HG03039 (cell line): ENCODE data around the gene ARHGAP26.

Experiments
- ATAC-seq: cut with Tn5 transposase; IDR thresholded peaks from one replicate; pipeline ENCODE4 v1.9.1; 2021; ENCODE audit warnings: mild to moderate bottlenecking, moderate library complexity; ENCODE audit not compliant: unreplicated experiment

Gene ARHGAP26

GRCh38 chr5:143002459-143003327 is 232.5 kb downstream of the ARHGAP26 start:
- peak; percentile 64 for ATAC-seq

GRCh38 chr5:143003328-143003636 is 233.1 kb downstream of the ARHGAP26 start:
- ATAC-seq, result no peak

GRCh38 chr5:143004361-143005145 is 234.4 kb downstream of the ARHGAP26 start:
- ATAC-seq, result no peak

GRCh38 chr5:143006501-143006900 is 236.3 kb downstream of the ARHGAP26 start:
- no peak for ATAC-seq

- no peak for ATAC-seq
Measured at GRCh38 chr5:143008032-143008431, 237.9 kb downstream of the ARHGAP26 start.

- peak; percentile 66 for ATAC-seq
Measured at GRCh38 chr5:143008809-143009521, 238.8 kb downstream of the ARHGAP26 start.

- ATAC-seq, result no peak
Measured at GRCh38 chr5:143010351-143010750, 240.2 kb downstream of the ARHGAP26 start.

GRCh38 chr5:143011585-143011984 is 241.4 kb downstream of the ARHGAP26 start:
- no peak for ATAC-seq

GRCh38 chr5:143013176-143013891 is 243.2 kb downstream of the ARHGAP26 start:
- no peak for ATAC-seq

- no peak for ATAC-seq
Measured at GRCh38 chr5:143014017-143014651, 244.0 kb downstream of the ARHGAP26 start.

- ATAC-seq, result no peak
Measured at GRCh38 chr5:143016777-143017516, 246.8 kb downstream of the ARHGAP26 start.

- no peak for ATAC-seq
Measured at GRCh38 chr5:143017541-143017940, 247.4 kb downstream of the ARHGAP26 start.

- no peak for ATAC-seq
Measured at GRCh38 chr5:143017992-143018391, 247.8 kb downstream of the ARHGAP26 start.

- ATAC-seq, result no peak
Measured at GRCh38 chr5:143019157-143019556, 249.0 kb downstream of the ARHGAP26 start.

- peak; percentile 78 for ATAC-seq
Measured at GRCh38 chr5:143019614-143020515, 249.7 kb downstream of the ARHGAP26 start.

- no peak for ATAC-seq
Measured at GRCh38 chr5:143021595-143021994, 251.4 kb downstream of the ARHGAP26 start.

- ATAC-seq, result peak; percentile 49
Measured at GRCh38 chr5:143023411-143024096, 253.4 kb downstream of the ARHGAP26 start.
